SHP77 (cell line): ENCODE data around the gene MYO7B.

Source experiments
- DNase-seq, 2 experiments: peaks; one replicate each; lab custom pipeline; 2025; lab: John Stamatoyannopoulos, UW

The MYO7B gene

DNA sequence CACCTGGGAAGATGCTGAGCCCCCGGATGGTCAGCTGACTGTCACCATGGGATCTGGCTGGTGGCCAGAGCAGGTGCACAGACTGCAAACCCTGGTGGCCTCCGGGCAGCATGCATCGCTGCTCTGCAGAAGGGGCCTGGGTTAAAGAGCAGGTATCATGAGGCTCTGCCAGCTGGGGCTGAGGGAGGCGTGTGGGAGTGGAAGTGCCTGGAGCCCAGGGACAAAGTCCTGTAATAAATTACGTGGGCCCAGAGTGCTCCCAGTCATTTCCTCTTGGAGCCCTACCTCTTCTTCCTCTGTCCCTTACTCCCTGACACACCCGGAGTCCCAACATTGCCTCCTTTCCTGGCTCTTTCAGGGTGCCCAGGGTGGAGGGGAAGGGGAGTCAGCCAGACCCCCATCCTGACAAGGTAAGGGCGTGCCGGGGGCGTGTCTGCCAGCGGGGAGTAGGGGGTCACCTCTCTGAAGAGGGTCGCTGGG lies at the start of gene MYO7B:
Gene MYO7B (plus strand): TSS at position 262 of the 480 bp plus-strand sequence. CDS start 24,040 bp downstream, outside the sequence.
- DNase-seq = peak; percentile 26 to 29

DNA sequence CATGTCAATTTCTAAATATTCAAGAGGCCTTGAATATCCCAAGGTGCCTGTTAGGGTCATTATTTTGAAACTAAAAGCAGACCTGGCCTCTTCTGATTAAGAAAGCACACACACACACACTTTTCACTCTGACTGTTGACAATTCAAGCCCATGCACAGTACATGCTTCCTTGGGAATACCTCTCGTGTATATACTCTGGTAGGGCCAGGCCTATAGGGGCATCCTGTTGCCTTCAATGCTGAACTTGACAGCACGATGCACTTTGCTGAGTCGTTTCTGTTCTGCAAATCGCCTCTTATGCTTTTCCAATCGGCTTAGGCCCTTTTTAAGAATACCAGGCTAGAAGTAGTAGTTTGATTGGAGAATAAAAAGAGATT lies 49.8 kb upstream of the MYO7B start:
- DNase-seq = no peak

DNA sequence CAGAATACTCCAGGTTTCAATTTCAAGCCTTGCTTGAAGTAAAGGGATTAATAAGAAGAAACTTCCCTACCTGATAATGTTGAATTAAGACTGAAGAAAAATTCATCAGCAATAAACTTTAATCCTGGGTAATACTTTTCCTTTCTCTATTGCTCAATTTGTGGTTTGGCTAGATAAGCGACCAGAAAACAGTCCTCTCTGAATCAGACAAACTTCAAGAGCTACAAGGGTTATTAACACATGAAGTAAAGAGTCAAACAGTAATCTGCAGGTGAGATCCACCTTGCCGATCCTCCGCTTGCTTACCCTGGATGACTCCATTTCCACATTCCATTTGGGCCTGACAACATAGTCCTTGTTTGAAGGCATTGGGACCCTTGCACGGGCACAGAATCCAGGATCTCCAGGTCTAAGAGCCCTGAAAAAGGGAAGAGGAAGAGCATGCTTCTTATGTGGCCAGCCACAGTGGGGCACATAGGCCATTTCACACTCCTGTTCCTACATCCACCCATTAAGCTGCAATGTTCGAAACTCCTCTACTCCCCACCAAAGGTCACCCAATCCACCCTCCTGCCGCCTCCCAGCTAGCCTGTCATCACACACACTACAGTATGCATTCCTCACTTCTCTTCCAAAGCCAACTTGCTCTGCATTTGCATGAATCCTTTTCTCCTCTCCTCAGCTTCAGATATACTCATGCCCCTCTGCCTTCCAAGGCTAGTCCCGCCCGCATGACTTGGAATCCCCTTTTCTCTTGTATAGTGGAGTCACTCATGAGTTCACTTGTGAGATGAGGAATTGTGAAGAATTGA lies 49.0 kb upstream of the MYO7B start:
- DNase-seq = no peak

DNA sequence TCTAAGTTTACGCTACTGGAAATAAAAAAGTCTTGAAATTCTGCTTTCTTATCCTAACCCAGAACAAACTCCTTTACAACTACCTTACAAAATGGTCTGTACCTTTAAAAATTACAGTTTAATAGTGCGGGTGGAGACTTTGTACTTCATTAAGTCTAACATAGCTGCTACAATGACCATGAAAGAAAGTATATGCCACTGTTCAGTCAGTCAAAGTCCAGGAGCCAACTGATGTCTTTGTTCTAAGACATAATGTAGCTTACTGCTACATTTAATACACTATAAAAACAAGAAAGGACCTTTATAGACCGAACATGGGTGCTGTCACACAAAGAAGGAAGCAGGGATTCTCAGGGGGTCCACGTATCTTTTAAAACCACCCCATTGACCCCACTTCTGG lies 45.2 kb upstream of the MYO7B start:
- no peak for DNase-seq

DNA sequence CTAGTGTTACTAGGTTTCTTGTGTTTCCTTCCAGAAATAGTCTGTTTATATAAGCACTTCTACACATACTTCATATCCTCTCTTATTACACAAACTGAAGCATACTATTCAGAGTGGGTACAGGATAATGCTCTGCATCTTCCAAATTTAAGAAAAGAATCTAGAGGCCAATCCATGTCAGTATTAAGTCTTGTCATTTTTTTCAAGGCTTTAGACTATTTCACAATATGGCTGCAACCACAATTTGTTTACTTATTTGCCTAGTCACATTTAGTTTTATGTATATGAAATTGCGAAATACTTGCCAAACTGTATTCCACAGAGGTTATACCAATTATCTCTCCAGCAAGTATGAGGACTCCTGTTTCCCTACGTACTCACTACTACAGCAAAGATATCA lies 37.1 kb upstream of the MYO7B start:
- DNase-seq = no peak

DNA sequence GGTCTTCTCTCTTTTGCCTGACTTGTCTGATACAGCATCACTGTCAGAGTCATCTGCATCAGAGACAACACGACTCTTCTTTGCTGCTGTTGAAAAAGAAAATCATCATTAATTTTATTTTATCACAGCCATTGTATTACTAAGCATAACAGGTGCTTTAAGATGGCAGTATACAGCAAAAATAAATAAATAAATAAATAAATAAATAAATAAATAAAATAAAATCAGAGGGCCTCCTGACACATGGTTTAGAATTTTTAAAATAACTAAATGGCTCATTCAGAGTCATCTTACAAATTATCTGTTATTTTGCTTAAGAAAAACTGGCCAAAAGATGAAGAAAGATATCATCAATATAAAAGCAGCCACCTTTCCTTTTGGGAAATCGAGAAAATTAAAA lies 32.0 kb upstream of the MYO7B start:
- no peak for DNase-seq

DNA sequence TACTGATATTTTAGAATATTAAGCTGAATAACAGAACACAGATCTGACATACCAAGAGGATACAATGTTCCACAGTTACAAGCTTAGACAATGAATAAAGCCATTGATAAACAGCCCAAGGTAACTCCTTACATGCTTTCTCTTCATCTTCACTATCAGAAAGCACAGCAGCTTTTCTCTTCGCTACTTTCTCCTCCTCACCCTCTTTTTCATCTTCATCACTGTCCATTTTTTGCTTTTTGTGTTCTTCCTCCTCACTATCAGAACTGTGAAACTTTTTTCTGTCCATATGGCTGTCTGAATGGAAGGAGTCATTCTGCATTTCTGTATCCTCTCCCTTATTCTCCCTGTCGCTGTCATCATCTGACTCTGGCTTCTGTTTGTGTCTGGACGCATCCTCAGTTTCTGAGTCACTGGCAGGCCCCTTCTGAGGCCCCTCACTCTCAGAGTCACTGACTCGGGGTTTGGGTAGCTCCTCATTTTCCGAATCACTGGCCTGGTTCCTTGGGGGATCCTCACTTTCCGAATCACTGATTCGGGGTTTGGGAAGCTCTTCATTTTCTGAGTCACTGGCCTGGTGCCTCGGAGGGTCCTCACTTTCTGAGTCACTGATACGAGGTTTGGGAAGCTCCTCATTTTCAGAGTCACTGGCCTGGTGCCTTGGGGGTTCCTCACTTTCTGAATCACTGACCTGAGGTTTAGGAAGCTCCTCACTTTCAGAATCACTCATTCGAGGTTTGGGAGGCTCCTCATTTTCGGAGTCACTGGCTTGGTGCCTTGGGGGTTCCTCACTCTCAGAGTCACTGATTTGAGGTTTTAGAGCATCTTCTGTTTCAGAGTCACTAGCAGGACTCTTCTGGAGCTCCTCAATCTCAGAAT lies 30.7 kb upstream of the MYO7B start:
- no peak for DNase-seq

DNA sequence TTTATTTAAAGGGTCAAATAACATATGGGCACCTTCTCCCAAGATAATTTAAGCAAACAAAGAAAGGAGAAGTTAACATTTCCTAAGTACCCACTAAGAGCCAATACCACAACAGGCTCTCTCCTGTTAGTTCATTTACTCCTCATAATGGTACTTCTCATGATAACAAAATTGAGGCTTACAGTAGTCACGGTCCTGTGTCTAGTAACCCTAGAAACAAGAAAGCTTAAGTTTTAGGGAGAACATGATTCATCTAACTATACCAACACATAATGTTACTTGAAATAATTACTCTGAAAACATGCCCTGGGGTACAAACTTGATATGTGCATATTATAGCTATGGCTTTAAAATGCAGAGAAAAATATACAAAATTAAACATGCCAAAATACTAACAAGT lies 29.0 kb upstream of the MYO7B start:
- DNase-seq = no peak

DNA sequence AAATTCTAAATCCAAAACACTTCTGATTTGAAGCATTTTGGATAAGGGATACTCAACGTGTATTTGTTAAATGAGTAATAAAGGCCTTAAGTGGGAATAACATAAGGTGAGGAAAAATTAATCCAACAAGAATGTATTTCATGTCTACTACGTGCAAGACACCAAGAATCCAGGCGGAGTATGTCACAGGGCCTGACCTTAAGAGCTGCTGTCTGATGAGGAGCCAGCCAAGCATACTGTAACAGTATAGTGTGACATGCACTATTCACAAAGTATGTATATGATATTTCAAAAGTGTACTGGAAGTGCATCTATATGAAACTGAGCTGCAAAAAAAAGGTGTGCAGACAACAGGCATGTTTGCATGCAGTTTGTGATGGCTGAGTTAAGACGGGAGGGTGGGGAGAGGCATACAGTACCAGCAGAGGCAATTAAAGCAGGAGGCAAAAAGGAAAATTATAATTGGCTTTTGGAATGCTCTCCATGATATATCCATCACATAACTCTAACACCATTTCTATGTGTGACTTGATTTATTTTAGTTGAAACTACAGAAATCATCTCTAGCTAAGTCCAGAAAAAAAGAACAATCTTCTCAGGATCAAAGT lies 27.4 kb upstream of the MYO7B start:
- DNase-seq = no peak

DNA sequence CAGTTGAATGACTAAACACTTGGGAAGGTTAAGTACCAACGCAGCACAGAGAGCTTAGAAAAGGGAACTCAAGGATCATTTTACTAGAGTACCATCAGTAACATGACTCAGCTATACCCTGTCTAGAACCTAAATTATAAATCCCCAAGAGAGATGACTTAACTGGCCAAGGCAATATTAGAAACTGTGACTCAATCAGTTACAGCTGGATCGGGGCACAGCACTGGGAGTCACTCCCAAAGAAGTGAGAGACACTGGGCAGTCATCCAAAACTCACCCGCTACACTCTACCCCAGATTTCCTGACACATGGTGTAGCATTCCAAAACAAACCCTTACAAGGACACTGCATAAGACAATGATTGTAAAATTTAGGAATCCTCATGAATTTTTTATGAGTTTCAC lies 26.9 kb upstream of the MYO7B start:
- DNase-seq = peak; percentile 59 to 74

DNA sequence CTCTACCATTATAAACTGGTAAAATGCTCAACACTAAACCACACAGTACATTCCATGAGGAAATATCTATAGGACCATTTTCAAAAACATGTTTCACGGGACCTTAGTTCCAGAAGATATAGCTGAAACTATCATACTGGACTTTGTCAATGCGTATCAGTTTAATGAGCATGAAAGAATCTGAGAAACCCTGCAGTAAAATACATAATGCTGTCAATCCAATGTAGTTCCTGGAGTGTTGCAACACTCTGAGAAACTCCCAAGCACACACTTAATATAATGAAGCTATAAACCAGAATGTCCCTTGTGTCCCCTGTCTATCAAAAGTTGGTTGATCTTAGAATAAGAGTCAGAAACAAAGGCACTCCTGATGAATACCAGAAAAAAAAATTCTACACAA lies 25.4 kb upstream of the MYO7B start:
- no peak for DNase-seq

DNA sequence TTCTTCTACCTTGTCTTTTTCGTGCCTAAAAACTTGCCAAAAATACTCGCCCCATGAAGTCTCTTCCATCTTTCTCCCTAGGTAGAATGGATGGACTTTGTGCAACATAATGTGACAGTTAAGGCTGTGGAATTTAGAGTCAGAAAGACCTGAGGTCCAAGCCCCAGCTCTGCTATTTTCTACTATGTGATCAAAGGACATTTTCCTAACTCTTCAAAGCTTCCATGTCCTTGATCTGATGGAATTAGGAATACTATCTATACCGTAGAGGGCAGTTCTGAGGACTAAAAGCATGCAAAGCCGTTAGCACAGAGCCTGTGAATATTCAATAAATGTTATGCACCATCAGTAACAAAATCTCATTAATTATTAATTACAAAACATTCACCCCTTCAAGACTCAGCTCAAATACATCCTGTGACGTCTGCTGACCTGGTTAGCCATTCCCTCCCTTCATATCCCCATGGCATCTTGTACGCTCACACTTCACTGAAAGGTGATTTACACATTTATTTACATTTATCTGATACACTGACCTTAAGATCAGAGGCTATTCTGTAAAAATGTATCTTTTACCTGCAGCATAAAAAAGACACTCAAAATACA lies 24.3 kb upstream of the MYO7B start:
- DNase-seq = no peak

DNA sequence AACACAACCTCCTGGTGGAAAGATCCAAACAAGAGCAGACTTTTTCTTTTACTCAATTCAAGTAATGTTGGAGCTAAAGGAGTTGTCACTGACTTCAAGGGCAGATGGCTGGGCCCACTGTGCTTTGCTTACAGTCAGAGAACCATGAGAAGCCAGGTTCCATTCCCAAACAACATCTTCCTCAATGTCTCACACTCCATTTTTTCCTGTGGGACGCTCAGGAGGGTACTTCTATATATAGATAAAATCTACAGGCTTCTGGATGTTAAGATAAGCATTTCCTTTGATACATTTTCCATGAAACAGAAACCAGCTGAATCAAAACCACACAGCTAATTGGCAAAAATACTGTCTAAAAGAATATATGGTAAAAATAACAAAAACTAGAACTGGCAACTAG lies 23.6 kb upstream of the MYO7B start:
- DNase-seq = no peak

DNA sequence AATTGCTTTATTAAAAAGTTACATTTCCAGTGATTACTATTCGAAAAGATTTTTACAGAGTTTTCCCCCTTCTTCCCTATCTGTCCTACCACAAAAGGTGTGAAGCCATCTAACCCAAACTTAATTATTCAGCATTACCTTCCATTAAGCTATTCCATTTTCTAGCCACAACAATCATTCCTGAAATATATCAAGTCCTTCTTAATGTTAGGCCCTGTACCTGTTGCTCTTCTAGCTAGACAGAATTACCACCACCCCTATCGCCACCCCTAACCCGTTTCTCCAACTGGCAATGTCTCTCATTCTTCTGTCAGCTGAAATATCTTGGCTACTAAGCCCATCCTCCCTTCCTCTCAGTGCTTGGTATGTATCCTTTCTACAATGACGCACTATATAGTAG lies 23.1 kb upstream of the MYO7B start:
- DNase-seq = no peak

DNA sequence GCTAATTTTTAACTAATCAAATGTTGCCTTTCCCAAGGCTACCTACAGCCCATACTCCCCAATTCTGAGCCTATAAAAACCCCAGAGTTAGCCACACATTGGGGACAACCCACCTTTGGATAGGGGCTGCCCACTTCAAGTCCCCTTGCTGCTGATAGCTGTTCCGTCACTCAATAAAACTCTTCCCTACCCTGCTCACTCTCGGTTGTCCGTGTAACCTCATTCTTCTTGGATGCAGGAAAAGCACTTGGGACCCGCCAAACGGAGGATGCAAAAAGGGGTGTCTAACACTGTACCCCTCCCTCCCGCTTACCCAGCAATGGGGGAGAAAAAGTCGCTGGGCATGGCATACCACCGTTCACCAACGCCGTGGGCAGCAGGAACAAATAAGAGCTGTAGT lies 21.4 kb upstream of the MYO7B start:
- no peak for DNase-seq

DNA sequence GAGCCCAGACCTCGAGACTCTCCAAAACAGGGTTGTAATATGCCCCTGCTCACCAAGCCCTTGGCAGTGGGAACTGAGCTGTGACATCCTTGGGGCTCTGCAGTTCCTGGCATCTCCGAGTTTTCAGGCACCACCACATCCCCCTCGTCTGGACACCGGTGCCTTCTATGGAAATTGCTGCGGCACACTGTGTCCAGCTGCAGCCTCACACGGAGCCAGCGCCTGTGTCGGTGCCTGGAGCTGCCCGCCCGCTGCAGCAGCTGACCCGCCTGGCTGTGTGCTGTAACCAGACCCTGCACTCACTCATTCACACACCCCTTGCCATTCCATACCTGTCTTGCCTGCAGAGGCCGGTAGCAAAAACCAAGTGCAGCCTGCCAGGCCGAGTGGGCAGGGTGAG lies 21.0 kb upstream of the MYO7B start:
- DNase-seq = no peak

DNA sequence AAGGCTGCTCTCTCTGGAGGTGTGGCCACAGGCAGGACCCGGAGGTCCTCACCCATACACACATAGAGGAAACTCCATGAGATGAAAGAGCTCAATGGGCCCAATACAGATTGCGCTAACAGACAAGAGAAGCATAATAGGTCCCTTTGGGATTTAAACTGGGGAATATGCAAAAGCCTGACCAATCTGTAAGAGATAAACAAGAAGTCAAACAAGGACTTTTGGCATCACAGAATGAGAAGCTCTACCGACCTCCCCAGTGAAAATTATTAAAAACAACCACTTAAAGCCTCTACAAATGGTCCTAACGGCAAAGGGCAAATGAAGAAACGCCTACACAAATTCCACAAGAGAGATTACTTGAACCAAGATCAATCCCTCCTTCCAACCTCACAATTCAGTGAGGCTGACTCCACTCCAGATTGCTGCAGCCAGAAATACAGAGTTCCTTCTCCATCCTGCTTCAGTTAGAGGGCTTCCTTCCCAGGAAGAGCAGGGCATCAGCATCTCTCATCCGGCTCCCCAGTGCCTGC lies 20.0 kb upstream of the MYO7B start:
- DNase-seq = no peak

DNA sequence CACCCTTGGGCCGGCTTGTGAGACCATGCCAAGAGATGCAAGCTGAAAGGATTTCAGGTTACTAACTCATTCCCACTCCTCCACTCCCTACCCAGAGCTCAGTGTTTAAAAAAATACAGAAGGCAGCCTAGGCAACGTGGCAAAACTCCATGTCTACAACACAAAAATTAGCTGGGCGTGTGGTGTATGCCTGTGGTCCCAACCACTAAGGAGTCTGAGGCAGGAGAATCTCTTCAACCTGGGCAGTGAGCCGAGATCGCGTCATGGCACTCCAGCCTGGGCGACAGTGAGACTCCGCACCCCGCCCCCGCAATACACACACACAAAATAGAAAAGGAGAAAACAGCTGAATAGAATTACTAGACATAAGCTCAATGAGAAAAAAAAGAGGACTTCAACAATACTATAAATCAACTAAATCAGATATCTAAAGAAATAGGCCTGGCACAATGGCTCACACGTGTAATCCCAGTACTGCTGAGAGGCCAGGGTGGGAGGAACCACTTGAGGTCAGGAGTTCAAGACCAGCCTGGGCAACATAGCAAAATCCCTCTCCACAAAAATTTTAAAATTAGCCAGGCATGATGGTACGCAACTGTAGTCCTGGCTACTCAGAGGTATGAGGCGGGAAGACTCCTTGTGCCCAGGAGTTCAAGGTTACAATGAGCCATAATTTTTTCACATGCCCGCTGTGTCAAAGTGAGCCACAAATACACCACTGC lies 19.3 kb upstream of the MYO7B start:
- DNase-seq = no peak

DNA sequence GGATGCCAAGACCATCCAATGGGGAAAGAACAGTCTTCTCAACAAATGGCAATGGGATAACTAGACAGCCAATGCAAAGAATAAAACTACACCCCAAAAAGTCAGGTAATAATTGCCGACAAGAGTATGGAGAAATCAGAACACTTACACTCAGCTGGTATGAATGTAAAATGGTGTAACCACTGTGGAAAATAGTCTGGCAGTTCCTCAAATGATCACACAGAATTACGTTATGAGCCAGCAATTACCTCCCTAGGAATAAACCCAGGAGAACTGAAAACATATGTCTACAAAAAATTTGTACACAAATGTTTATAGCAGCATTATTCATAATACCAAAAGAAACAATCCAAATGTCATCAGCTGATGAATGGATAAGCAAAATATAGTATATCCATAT lies 18.0 kb upstream of the MYO7B start:
- DNase-seq = no peak

DNA sequence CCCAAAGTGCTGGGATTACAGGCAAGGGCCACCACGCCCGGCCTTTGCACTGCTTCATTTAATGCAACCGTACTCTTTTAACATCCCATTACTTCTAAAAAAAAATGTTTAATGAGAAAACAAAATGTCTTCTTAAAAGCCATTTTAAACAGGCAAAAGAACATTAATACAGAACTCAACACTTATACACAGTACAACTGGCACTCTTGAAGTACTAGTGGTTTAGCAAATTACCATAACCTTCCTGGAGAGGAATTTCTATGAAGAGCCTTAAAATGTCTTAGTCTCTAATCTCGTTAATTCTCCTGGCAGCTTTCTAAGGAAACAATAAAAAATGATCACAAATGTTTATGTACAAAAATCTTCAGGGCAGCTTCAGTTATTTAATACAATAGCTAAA lies 15.1 kb upstream of the MYO7B start:
- no peak for DNase-seq

DNA sequence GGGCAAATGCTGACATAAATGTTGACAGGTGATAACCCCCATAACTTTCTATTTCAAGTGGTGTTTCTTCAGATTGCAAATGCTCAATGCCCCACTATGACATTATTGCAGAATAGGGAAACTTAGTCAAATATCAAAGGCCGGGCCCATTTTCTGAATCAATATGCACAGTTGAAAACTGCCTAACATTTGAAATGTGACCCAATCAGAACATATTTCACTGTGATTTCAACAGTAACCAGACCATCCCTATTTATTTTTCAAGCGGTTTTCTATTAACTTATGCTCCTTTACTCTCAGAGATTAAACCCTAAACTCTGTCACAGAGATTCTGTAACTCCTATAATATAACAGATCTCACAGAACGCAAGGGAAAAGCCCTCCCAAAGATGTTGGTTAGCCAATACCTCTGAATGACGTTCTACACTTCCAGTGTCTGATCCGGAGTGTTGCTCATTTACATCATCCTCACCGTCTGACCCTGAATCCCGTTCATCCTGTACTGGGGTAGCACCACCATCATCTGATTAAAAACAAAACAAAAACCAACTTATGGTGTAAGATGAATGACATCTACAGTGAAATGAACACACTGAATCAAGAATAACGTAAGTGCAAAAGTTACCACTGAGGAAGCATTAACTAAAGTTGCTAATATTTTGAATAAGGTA lies 12.1 kb upstream of the MYO7B start:
- no peak for DNase-seq
